D721Med (cell line): ENCODE data around the gene ESYT1.

ENCODE experiments used
- DNase-seq: peaks from one replicate; pipeline ENCODE4 v3.0.0; 2011; ENCODE audit warnings: low spot score; ENCODE audit not compliant: insufficient read length
- FAIRE-seq: peaks from 2 replicates; lab custom pipeline; 2011; peaks lifted over from hg19 to GRCh38; lab: Jason Lieb, UNC
- CTCF ChIP-seq: IDR thresholded peaks from 2 replicates; pipeline ENCODE4 v1.5.1; 2012; ENCODE audit warnings: mild to moderate bottlenecking, control low read depth; ENCODE audit not compliant: insufficient read depth; ENCODE audit errors: missing control alignments

The ESYT1 gene

GRCh38 chr12:56160894-56161689, 33.0 kb downstream of the ESYT1 start:
- no peak for FAIRE-seq
- no peak for TF ChIP-seq CTCF
- no peak for DNase-seq

GRCh38 chr12:56161690-56162351, 33.8 kb downstream of the ESYT1 start:
- TF ChIP-seq CTCF = no peak
- FAIRE-seq (no peak), DNase-seq (no peak)

- no peak for TF ChIP-seq CTCF
- FAIRE-seq = no peak
- no peak for DNase-seq
Measured at GRCh38 chr12:56162468-56163290, 34.6 kb downstream of the ESYT1 start.

GRCh38 chr12:56163533-56164344, 35.7 kb downstream of the ESYT1 start:
- FAIRE-seq (no peak), DNase-seq (no peak)
- no peak for TF ChIP-seq CTCF

GRCh38 chr12:56164345-56164729, 36.3 kb downstream of the ESYT1 start:
- no peak for TF ChIP-seq CTCF
- DNase-seq (no peak), FAIRE-seq (no peak)

- DNase-seq (no peak), FAIRE-seq (no peak)
- no peak for TF ChIP-seq CTCF
Measured at GRCh38 chr12:56165369-56165768, 37.3 kb downstream of the ESYT1 start.
